ENCODE data around the gene SSTR3. TPM values are rescaled to one million over a fixed set of nuclear protein-coding genes. Genes with fewer than 3 reads are reported as not detected.

The SSTR3 gene
- total and polyA plus RNA-seq, 7 donors = 0.36 to 1.7 TPM; not detected in 5

DNA sequence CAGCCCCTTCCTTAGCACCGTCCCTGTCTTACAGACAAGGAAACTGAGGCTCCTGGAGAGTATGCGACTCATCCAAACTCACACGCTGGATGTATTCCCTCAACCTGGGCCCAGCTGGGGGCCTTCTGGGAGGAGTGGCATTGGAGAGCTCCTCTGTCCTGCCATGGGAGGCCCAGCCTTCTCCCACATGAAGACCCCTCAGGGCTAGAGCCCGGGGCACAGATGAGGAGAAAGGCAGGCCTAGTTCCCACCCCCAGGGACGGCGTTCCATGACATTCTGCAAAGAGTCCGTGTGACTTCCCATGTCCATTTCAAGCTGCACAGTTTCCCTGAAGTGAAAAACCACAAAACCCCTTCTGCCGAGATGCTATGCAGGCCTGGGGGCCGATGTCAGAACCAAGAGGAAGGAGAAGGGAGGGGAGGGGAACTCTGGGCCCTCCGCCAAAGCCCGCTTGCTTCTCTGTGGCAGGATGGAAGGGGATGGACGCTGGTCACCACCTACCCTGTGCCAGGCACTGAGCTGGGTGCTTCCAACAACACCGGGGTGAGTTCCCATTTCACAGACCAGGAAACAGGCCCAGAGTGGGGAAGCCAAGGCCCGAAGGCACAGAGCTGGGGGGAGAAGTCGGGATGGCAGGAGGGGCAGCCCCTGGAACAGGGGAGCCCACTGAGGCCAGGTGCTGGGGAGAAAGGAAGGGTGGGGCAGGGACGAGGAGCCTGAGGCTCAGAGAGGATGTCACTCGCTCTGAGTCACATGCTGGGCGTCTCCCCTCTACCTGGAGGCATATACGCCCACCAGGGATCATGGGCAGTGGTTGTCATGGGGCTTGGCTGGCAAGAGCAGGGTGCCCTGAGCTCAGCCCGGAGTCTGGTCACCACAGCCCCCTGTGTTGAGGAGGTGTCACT, 16.1 kb upstream of the SSTR3 start:
- 52 to 68% methylated on average over 20 of the region's 20 CpGs for WGBS, 2 donors
- Histone ChIP-seq H3K4me1 (peaks cover 0 to 14% (median 0%) of the 10 kb centered on the region in 4 donors), H3K27me3 (peaks cover 0 to 25% (median 0%) of the 10 kb centered on the region in 3 donors), H3K9me3 (no peaks in the 10 kb centered on the region), H3K36me3 (no peaks in the 10 kb centered on the region), H3K27ac (no peak overlapping the region), H3K4me3 (no peak overlapping the region)
- no peak for TF ChIP-seq EP300 (IDR thresholded peaks at IDR 0.05)
- no peak for TF ChIP-seq POLR2A (IDR thresholded peaks at IDR 0.05)
- TF ChIP-seq POLR2AphosphoS5 (IDR thresholded peaks at IDR 0.05) = no peak
- TF ChIP-seq, protein P1, sequence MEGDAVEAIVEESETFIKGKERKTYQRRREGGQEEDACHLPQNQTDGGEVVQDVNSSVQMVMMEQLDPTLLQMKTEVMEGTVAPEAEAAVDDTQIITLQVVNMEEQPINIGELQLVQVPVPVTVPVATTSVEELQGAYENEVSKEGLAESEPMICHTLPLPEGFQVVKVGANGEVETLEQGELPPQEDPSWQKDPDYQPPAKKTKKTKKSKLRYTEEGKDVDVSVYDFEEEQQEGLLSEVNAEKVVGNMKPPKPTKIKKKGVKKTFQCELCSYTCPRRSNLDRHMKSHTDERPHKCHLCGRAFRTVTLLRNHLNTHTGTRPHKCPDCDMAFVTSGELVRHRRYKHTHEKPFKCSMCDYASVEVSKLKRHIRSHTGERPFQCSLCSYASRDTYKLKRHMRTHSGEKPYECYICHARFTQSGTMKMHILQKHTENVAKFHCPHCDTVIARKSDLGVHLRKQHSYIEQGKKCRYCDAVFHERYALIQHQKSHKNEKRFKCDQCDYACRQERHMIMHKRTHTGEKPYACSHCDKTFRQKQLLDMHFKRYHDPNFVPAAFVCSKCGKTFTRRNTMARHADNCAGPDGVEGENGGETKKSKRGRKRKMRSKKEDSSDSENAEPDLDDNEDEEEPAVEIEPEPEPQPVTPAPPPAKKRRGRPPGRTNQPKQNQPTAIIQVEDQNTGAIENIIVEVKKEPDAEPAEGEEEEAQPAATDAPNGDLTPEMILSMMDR (IDR thresholded peaks at IDR 0.05) = no peak
- intact Hi-C loops (cut with DNase I) = no loop called here
- DNase-seq = no peak

DNA sequence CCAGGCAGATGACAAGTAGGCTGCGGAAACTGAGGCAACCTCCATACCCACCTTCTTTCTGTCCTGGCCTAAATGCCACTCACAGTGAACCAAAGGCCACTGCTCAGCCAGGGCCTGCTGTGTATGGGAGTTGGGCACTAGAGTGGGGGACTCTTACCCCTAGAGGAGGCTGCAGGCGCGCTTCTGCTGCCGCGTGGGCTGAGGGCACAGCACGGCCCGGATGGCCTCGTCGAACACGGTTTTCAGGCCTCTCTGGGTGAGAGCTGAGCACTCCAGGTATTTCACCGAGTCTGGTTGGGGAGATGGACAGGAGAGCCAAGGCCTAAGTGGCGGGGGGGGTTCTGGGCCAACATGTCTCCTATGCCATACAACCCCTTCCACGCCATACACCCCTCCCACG, 14.2 kb upstream of the SSTR3 start:
- Histone ChIP-seq H3K27ac (no peak overlapping the region), H3K4me3 (no peak overlapping the region), H3K36me3 (no peaks in the 10 kb centered on the region), H3K27me3 (peaks cover 0 to 10% (median 0%) of the 10 kb centered on the region in 3 donors), H3K4me1 (peaks cover 0 to 14% (median 0%) of the 10 kb centered on the region in 4 donors), H3K9me3 (no peaks in the 10 kb centered on the region)
- TF ChIP-seq, protein P1 (IDR thresholded peaks at IDR 0.05) = no peak
- TF ChIP-seq POLR2AphosphoS5 (IDR thresholded peaks at IDR 0.05) = no peak
- no peak for TF ChIP-seq POLR2A (IDR thresholded peaks at IDR 0.05)
- no peak for TF ChIP-seq EP300 (IDR thresholded peaks at IDR 0.05)
- 88 to 95% methylated on average over 14 of the region's 14 CpGs for WGBS, 2 donors
- no peak for DNase-seq
- intact Hi-C loops (cut with DNase I) = no loop called here

DNA sequence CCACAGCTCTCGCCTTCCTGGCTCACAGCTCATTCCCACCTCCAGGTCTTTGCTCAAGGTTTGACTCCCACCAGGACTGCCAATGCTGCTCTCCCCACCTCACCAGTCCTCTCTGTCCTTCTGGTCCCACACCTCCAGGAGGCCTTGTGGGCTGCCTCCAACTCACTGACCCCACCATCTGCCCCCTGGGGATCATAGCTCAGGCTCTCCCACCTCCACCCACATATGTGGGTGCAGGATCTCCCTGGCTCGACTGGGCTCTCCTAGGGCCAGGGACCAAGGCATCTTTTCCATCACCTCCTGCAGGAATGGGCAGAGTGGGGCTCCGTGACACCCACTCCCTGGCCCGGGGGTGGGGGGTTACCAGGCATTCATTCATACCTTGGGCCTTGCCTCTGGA, 13.8 kb upstream of the SSTR3 start:
- Histone ChIP-seq H3K4me3 (no peak overlapping the region), H3K9me3 (no peaks in the 10 kb centered on the region), H3K4me1 (peaks cover 0 to 14% (median 0%) of the 10 kb centered on the region in 4 donors), H3K27me3 (peaks cover 0 to 10% (median 0%) of the 10 kb centered on the region in 3 donors), H3K36me3 (no peaks in the 10 kb centered on the region), H3K27ac (no peak overlapping the region)
- TF ChIP-seq POLR2A (IDR thresholded peaks at IDR 0.05) = no peak
- TF ChIP-seq, protein P1 (IDR thresholded peaks at IDR 0.05) = no peak
- no peak for TF ChIP-seq POLR2AphosphoS5 (IDR thresholded peaks at IDR 0.05)
- TF ChIP-seq EP300 (IDR thresholded peaks at IDR 0.05) = no peak
- DNase-seq = no peak
- intact Hi-C loops (cut with DNase I) = no loop called here
- WGBS, 2 donors = 92 to 93% methylated on average over 4 of the region's 4 CpGs

DNA sequence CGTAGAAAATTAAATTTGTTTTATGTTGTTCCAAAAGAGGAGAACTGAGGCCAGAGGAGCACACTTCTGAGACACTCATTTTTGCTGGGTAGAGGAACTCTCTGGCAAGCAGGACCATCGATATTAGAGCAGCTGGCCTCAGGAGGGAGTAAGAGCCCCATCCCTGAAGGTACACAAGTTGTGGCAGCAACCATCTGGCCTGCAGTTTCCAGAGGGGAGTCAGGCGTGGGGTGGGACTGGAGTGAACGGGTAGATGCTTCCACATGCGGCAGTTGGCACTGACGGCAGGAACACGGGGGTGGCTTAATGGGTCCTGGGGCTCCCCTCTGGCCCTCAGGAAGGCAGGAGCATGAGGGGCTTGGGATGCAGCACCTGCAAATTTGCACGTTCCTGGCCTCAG, 13.2 kb upstream of the SSTR3 start:
- no peak for TF ChIP-seq EP300 (IDR thresholded peaks at IDR 0.05)
- no peak for TF ChIP-seq POLR2AphosphoS5 (IDR thresholded peaks at IDR 0.05)
- TF ChIP-seq POLR2A (IDR thresholded peaks at IDR 0.05) = no peak
- TF ChIP-seq, protein P1 (IDR thresholded peaks at IDR 0.05) = no peak
- peaks cover 0 to 14% (median 0%) of the 10 kb centered on the region in 4 donors for H3K4me1 ChIP-seq
- 72 to 78% methylated on average over 8 of the region's 8 CpGs for WGBS, 2 donors
- intact Hi-C loops (cut with DNase I) = no loop called here
- no peak overlapping the region for H3K27ac ChIP-seq
- no peaks in the 10 kb centered on the region for H3K9me3 ChIP-seq
- no peak for DNase-seq
- H3K36me3 ChIP-seq = no peaks in the 10 kb centered on the region
- H3K27me3 ChIP-seq = peaks cover 0 to 10% (median 0%) of the 10 kb centered on the region in 3 donors
- H3K4me3 ChIP-seq = no peak overlapping the region

Data from sigmoid colon (tissue), 7 donors.